Transverse colon (tissue), 4 donors: ENCODE measurements around the gene EVI2A. TPM values are rescaled to one million over a fixed set of nuclear protein-coding genes. Genes with fewer than 3 reads are reported as not detected.

Experiments
- DNase-seq: peaks from one replicate; pipeline ENCODE4 v3.0.0-alpha.2; 2019
- H3K27ac ChIP-seq, 4 donors: fragments of 200-600 bp; sonication (generic); 2 replicates each; pipeline ENCODE4 v1.5.1; 2016 to 2018; ENCODE audit warnings: inconsistent platforms in 4 of 4
- H3K27me3 ChIP-seq: fragments of 200-600 bp; sonication (generic); 2 replicates; pipeline ENCODE4 v1.5.1; 2017; ENCODE audit warnings: inconsistent platforms
- H3K36me3 ChIP-seq, 4 donors: fragments of 200-600 bp; sonication (generic); 2 replicates each; pipeline ENCODE4 v1.5.1; 2017 to 2019; ENCODE audit warnings: inconsistent platforms in 4 of 4
- H3K4me1 ChIP-seq, 4 donors: fragments of 200-600 bp; sonication (generic); 2 replicates each; pipeline ENCODE4 v1.5.1; 2017 to 2020; ENCODE audit warnings: inconsistent platforms in 4 of 4
- H3K4me3 ChIP-seq, 4 donors: fragments of 200-600 bp; sonication (generic); 1 replicate in 1 of 4; 2 replicates in 3 of 4; pipeline versions ENCODE4 v1.5.1 to v1.6.1; 2017 to 2019; ENCODE audit warnings: inconsistent platforms in 4 of 4
- H3K9me3 ChIP-seq, 2 donors: fragments of 200-600 bp; sonication (generic); 2 replicates each; pipeline ENCODE4 v1.5.1; 2017 to 2019; ENCODE audit warnings: inconsistent platforms in 2 of 2
- CTCF ChIP-seq, 5 experiments: fragments of 200-600 bp in 3 of 5; fragments of 450-650 bp in 2 of 5; sonication (generic) in 3 of 5; IDR thresholded peaks; 1 replicate in 2 of 5; 2 replicates in 3 of 5; pipeline ENCODE4 v1.5.1; 2016 to 2017; ENCODE audit warnings: antibody characterized with exemption in 5 of 5, inconsistent platforms in 3 of 5, mild to moderate bottlenecking in 2 of 5, moderate library complexity in 1 of 5
- EP300 ChIP-seq: sonication (generic); formaldehyde crosslinking; IDR thresholded peaks from one replicate; pipeline ENCODE4 v1.6.1; 2017; ENCODE audit warnings: antibody characterized with exemption, low read depth
- POLR2A ChIP-seq: fragments of 450-650 bp; IDR thresholded peaks from one replicate; pipeline ENCODE4 v1.6.1; 2016; ENCODE audit warnings: antibody characterized with exemption, mild to moderate bottlenecking, moderate library complexity
- POLR2AphosphoS5 ChIP-seq, 3 donors: sonication (generic); formaldehyde crosslinking; IDR thresholded peaks; one replicate each; pipeline ENCODE4 v1.6.1; 2016; ENCODE audit warnings: antibody characterized with exemption in 3 of 3
- WGBS, 2 donors: methylation state at CpG; one replicate each; pipeline ENCODE4 v1.1.5; 2018; ENCODE audit warnings: low coverage in 1 of 2; 5-methylcytosine and 5-hydroxymethylcytosine counted together
- in situ Hi-C, 4 donors: fragments of 200-750 bp; cut with MboI; loops; one replicate each; pipeline versions ENCODE4 v1.15.0 to v1.15.1; 2017; ENCODE audit warnings: low sequenced_read_pairs in 3 of 4, low pct_ligation_motif_present in 1 of 4, low pct_unique_long_range_greater_than_20kb in 1 of 4
- intact Hi-C: fragments of 100-400 bp; cut with DNase I; formaldehyde crosslinking; loops from one replicate; pipeline ENCODE4 v1.15.1; 2023; ENCODE audit warnings: low total_unique reads
- total RNA-seq, 4 donors: library from RNA; depleted of rRNA; stranded (reverse); fragments of >200 nt; gene quantifications; one replicate each; pipeline ENCODE4 v1.1.0, GENCODE V29; 2016

Gene EVI2A
- total RNA-seq, 4 donors from 2014 or later, result 3.7 to 9.4 (median 7.5) TPM; not detected in 1

GRCh38 chr17:31272236-31272635, 49.2 kb downstream of the EVI2A start:
- in situ Hi-C loops (no loop called here), intact Hi-C loops (no loop called here)
- Histone ChIP-seq H3K9me3 (no peaks in the 10 kb centered on the region), H3K4me1 (peaks cover 0 to 6% (median 3%) of the 10 kb centered on the region in 4 donors), H3K4me3 (no peak overlapping the region), H3K27ac (no peak overlapping the region), H3K27me3 (no peaks in the 10 kb centered on the region), H3K36me3 (peaks cover 0 to 16% (median 2%) of the 10 kb centered on the region in 4 donors)
- no peak for DNase-seq
- WGBS, 2 donors, result 71% methylated on average over 1 of the region's 1 CpG; no CpG with 5 or more reads in 1 of the 2 donors
- TF ChIP-seq CTCF (IDR thresholded peaks at IDR 0.05), result no peak
- no peak for TF ChIP-seq POLR2AphosphoS5 (IDR thresholded peaks at IDR 0.05)
- TF ChIP-seq EP300, result no peak
- TF ChIP-seq POLR2A, result no peak

DNA sequence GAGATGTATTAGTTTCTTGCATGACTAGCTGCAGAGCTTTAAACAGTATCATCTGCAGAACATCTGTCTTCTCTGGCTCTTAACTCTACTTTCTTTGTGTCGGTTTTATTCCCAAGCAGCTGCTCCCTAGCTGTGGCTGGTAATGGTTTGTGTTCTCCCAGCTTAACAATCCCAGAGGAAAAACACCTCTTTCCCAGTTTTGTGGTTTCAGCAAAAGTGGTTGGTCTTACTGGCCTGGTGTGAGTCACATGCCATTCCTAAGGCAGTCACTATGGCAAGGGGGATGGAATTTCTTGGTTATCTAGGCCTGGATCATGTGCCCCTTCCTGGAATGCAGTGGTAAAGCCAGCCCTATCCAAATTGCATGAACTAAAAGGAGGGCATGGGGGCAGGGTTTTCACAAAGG, 51.8 kb downstream of the EVI2A start:
- 60 to 65% methylated on average over 1 of the region's 1 CpG for WGBS, 2 donors
- H3K36me3 ChIP-seq, result peaks cover 0 to 16% (median 6%) of the 10 kb centered on the region in 4 donors
- H3K27me3 ChIP-seq, result no peaks in the 10 kb centered on the region
- TF ChIP-seq EP300, result no peak
- TF ChIP-seq POLR2AphosphoS5 (IDR thresholded peaks at IDR 0.05), result no peak
- H3K4me1 ChIP-seq, result peaks cover 0 to 6% (median 3%) of the 10 kb centered on the region in 4 donors
- no peak for DNase-seq
- no peak overlapping the region for H3K4me3 ChIP-seq
- in situ Hi-C loops, result no loop called here
- intact Hi-C loops, result no loop called here
- H3K9me3 ChIP-seq, result no peaks in the 10 kb centered on the region
- H3K27ac ChIP-seq, result no peak overlapping the region

GRCh38 chr17:31269036-31269577, 52.3 kb downstream of the EVI2A start:
- Histone ChIP-seq H3K27ac (no peak overlapping the region), H3K4me3 (no peak overlapping the region), H3K27me3 (no peaks in the 10 kb centered on the region), H3K9me3 (no peaks in the 10 kb centered on the region), H3K4me1 (peaks cover 0 to 6% (median 3%) of the 10 kb centered on the region in 4 donors), H3K36me3 (peaks cover 0 to 16% (median 6%) of the 10 kb centered on the region in 4 donors)
- TF ChIP-seq CTCF (IDR thresholded peaks at IDR 0.05), result no peak
- TF ChIP-seq EP300, result no peak
- TF ChIP-seq POLR2A, result no peak
- no peak for TF ChIP-seq POLR2AphosphoS5 (IDR thresholded peaks at IDR 0.05)
- WGBS, 2 donors, result 95 to 97% methylated on average over 2 of the region's 2 CpGs
- intact Hi-C loops, result no loop called here
- in situ Hi-C loops, result no loop called here
- no peak for DNase-seq

Other genes with a start within 250 kb of the EVI2A start
- gene NF1, start 226.6 kb downstream of the EVI2A start, total RNA-seq, result 100 to 1,000 TPM in 1 of 4 donors, 10 to 100 TPM in 3; 34.8 to 106 (median 59.2) TPM
- not detected for gene OMG, start 24.4 kb downstream of the EVI2A start, total RNA-seq
- gene EVI2B, start 7.6 kb downstream of the EVI2A start, total RNA-seq, result 10 to 100 TPM in 1 of 4 donors, 1 to 10 TPM in 3; 1.4 to 21.0 (median 5.6) TPM
- 100 to 1,000 TPM in 1 of 4 donors, 10 to 100 TPM in 3; 41.0 to 173 (median 53.7) TPM for gene RAB11FIP4, start 70.1 kb upstream of the EVI2A start, total RNA-seq